Adrenal gland (tissue), 12 donors: ENCODE data around the gene PKMYT1. TPM values are rescaled to one million over a fixed set of nuclear protein-coding genes. Genes with fewer than 3 reads are reported as not detected.
A peak's percentile ranks its signal among the peaks of the same experiment; 100 is the strongest.

Experiments
- DNase-seq, 7 donors: peaks; one replicate each; pipeline ENCODE4 v3.0.0-alpha.2; 2019 to 2020
- H3K27ac ChIP-seq, 5 donors: fragments of 200-600 bp; sonication (generic) in 4 of 5; 1 replicate in 3 of 5; 2 replicates in 2 of 5; pipeline versions ENCODE4 v1.5.1 to v1.8.0; 2016 to 2020; ENCODE audit warnings: mild to moderate bottlenecking in 1 of 5
- H3K27me3 ChIP-seq: fragments of 200-600 bp; 2 replicates; pipeline ENCODE4 v1.8.0; 2021
- H3K36me3 ChIP-seq, 2 donors: fragments of 200-600 bp; replicated peaks in 1 of 2; 1 replicate in 1 of 2; 2 replicates in 1 of 2; pipeline versions ENCODE4 v1.5.1 to v1.8.0; 2018 to 2022
- H3K4me1 ChIP-seq, 2 donors: fragments of 200-600 bp; replicated peaks in 1 of 2; 1 replicate in 1 of 2; 2 replicates in 1 of 2; pipeline versions ENCODE4 v1.5.1 to v1.8.0; 2018 to 2021
- H3K4me3 ChIP-seq, 4 donors: fragments of 200-600 bp; sonication (generic) in 3 of 4; one replicate each; pipeline ENCODE4 v1.5.1; 2016 to 2018
- H3K9me3 ChIP-seq, 3 donors: fragments of 200-600 bp; sonication (generic) in 1 of 3; replicated peaks in 1 of 3; 1 replicate in 2 of 3; 2 replicates in 1 of 3; pipeline versions ENCODE4 v1.5.1 to v1.8.0; 2016 to 2021
- POLR2A ChIP-seq, 2 donors: fragments of 450-650 bp; IDR thresholded peaks; one replicate each; pipeline ENCODE4 v1.6.1; 2017; ENCODE audit warnings: antibody characterized with exemption in 2 of 2, mild to moderate bottlenecking in 2 of 2, moderate library complexity in 1 of 2
- WGBS, 4 donors: extraction: QIAGEN DNeasy Blood & Tissue Kit in 2 of 4; methylation state at CpG; one replicate each; pipeline versions ENCODE4 v1.1.5 to v1.1.7; 2013 to 2017; 5-methylcytosine and 5-hydroxymethylcytosine counted together
- intact Hi-C, 2 donors: fragments of 100-400 bp; cut with DNase I; formaldehyde crosslinking; loops; one replicate each; pipeline versions ENCODE4 v1.14.1 to v1.15.0; 2022 to 2023
- polyA plus RNA-seq, 3 donors: library from polyadenylated mRNA; stranded (reverse); fragments of 200-250 nt in 2 of 3; fragments of 350-450 nt in 1 of 3; fragmentation: Illumina TruSeq in 1 of 3; extraction: RNeasy Lipid Tissue Mini Kit (QIAGEN cat#74804) in 1 of 3; gene quantifications; one replicate each; pipeline ENCODE4 v1.2.3, GENCODE V29; 2013 to 2014
- total RNA-seq, 9 donors: library from RNA; depleted of rRNA in 4 of 9; stranded (reverse); fragments of >200 nt in 4 of 9; fragments of 120-200 nt in 1 of 9; fragmentation: NEBNext Ultra II Directional in 1 of 9; extraction: Animal tissue kit (Norgen Biotek cat#: 25700) in 1 of 9; gene quantifications; one replicate each; pipeline versions ENCODE4 v1.1.0 to v1.2.4, GENCODE V29; 2013 to 2023
- TF ChIP-seq, protein P1 (sequence below), 6 experiments: fragments of 450-650 bp in 4 of 6; fragments of 200-600 bp in 2 of 6; sonication (generic) in 1 of 6; IDR thresholded peaks; 1 replicate in 5 of 6; 2 replicates in 1 of 6; pipeline versions ENCODE4 v1.5.1 to v1.8.0; 2016 to 2021; ENCODE audit warnings: antibody characterized with exemption in 6 of 6, mild to moderate bottlenecking in 2 of 6, moderate library complexity in 1 of 6
- donor health status: healthy with polysubstance abuse.
- donor health status: Bipolar disorder and iron deficiency.
- donor health status: DM: yes; HTN: yes; CAD: no.
- donor health status: DM: no; HTN: no; CAD: no.
- donor health status: DM: no; HTN: no; CAD: no.
- donor health status: DM: yes; HTN: yes; CAD: no.

PKMYT1 gene
- total and polyA plus RNA-seq, 12 donors: 0.46 to 7.0 (median 2.9) TPM

DNA sequence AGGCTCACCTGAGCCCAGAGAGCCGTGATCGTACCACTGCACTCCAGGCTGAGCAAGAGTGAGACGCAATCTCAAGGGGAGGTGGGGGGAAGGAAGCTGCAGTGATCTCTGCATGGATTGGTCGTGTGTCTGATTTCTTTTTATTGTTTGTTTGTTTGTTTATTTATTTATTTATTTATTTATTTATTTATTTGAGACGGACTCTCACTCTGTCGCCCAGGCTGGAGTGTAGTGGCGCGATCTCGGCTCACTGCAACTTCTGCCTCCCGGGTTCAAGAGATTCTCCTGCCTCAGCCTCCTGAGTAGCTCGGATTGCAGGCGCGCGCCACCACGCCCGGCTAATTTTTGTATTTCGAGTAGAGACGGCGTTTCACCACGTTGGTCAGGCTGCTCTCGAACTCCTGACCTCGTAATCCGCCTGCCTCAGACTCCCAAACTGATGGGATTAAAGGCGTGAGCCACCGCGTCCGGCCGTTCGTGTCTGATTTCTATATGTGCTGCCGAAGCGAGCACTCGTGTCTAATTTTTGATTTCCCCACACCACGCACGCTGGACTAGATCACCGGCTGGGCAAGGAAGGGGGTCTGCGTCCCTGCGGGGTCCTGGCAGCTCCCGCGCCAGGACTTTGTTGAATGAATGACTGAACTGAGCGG lies 39.5 kb upstream of the PKMYT1 start:
- Histone ChIP-seq H3K4me3 (peak overlapping the region in 2 of 4 donors; percentile 83 to 90), H3K9me3 (no peaks in the 10 kb centered on the region), H3K27ac (peak overlapping the region in 3 of 5 donors; percentile 97 to 99 (median 99)), H3K27me3 (peaks cover 10% of the 10 kb centered on the region), H3K4me1 (peaks cover 29 to 49% of the 10 kb centered on the region in 2 donors), H3K36me3 (no peaks in the 10 kb centered on the region)
- TF ChIP-seq POLR2A (IDR thresholded peaks at IDR 0.05): no peak
- TF ChIP-seq, protein P1, sequence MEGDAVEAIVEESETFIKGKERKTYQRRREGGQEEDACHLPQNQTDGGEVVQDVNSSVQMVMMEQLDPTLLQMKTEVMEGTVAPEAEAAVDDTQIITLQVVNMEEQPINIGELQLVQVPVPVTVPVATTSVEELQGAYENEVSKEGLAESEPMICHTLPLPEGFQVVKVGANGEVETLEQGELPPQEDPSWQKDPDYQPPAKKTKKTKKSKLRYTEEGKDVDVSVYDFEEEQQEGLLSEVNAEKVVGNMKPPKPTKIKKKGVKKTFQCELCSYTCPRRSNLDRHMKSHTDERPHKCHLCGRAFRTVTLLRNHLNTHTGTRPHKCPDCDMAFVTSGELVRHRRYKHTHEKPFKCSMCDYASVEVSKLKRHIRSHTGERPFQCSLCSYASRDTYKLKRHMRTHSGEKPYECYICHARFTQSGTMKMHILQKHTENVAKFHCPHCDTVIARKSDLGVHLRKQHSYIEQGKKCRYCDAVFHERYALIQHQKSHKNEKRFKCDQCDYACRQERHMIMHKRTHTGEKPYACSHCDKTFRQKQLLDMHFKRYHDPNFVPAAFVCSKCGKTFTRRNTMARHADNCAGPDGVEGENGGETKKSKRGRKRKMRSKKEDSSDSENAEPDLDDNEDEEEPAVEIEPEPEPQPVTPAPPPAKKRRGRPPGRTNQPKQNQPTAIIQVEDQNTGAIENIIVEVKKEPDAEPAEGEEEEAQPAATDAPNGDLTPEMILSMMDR (IDR thresholded peaks at IDR 0.05): no peak
- DNase-seq: no peak
- intact Hi-C loops: no loop called here
- WGBS, 4 donors: 28 to 42% (median 34%) methylated on average over 35 to 40 of the region's 40 CpGs

- whole genome bisulfite sequencing, 4 donors: 3 to 19% (median 8%) methylated on average over 4 to 51 of the region's 52 CpGs
- no peak for DNase-seq
- H3K27me3 ChIP-seq: peaks cover 10% of the 10 kb centered on the region
Measured at GRCh38 chr16:3017794-3018506, 37.7 kb upstream of the PKMYT1 start, which contains the start of gene CLDN6. CLDN6 (minus strand) TSS chr16:3018183; CDS start chr16:3016021, 2,162 bp downstream.

GRCh38 chr16:3017344-3017743 lies 37.1 kb upstream of the PKMYT1 start:
- Histone ChIP-seq H3K36me3 (no peaks in the 10 kb centered on the region), H3K9me3 (no peaks in the 10 kb centered on the region), H3K4me3 (no peak overlapping the region), H3K27ac (no peak overlapping the region), H3K4me1 (peaks cover 17 to 30% of the 10 kb centered on the region in 2 donors), H3K27me3 (peaks cover 10% of the 10 kb centered on the region)
- WGBS, 4 donors: 59 to 89% (median 66%) methylated on average over 12 to 20 of the region's 20 CpGs
- DNase-seq: no peak
- TF ChIP-seq, protein P1 (IDR thresholded peaks at IDR 0.05): no peak
- no peak for TF ChIP-seq POLR2A (IDR thresholded peaks at IDR 0.05)
- intact Hi-C loops: no loop called here

More at GRCh38 chr16:3017794-3018506, 37.7 kb upstream of the PKMYT1 start, which contains the start of gene CLDN6:
- Histone ChIP-seq H3K36me3 (no peaks in the 10 kb centered on the region), H3K27ac (no peak within 1 kb of the TSS), H3K9me3 (no peaks in the 10 kb centered on the region), H3K4me3 (no peak within 1 kb of the TSS), H3K4me1 (peaks cover 23 to 36% of the 10 kb centered on the region in 2 donors)
- intact Hi-C loops: no loop called here
- TF ChIP-seq, protein P1 (IDR thresholded peaks at IDR 0.05): no peak
- no peak for TF ChIP-seq POLR2A (IDR thresholded peaks at IDR 0.05)

DNA sequence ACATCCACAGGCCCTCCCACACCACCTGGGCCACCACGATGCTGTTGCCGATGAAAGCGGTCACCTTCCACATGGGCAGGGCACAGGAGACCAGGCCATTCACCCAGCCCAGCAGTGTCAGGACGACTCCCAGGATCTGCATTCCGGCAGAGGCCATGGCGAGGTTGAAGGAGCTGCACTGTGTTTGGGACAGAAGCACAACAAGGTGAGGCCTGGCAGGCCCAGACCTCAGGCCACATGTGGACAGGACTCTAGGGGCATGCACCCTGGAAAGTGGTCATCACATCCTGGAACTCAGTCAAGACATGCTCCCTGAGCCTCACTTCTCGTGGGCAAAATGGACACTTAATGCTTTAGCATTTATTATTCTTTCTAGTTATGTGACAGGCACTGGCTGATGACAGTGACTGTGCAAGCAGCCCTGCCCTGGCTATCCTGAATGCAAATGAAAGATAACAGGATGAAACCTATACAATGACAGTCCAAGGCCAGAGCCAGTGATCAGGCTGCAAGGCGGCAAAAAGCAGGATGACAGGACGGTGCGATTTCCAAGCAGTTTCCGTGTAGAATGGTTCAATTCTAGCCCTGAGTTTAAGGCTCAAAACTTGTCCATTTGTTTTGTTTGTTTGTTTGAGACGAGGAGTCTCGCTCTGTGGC lies 35.7 kb upstream of the PKMYT1 start:
- no peaks in the 10 kb centered on the region for H3K36me3 ChIP-seq
- intact Hi-C loops: no loop called here
- H3K4me1 ChIP-seq: peaks cover 4 to 16% of the 10 kb centered on the region in 2 donors
- no peak for DNase-seq
- H3K9me3 ChIP-seq: no peaks in the 10 kb centered on the region
- 85 to 94% (median 89%) methylated on average over 7 to 13 of the region's 13 CpGs for WGBS, 4 donors
- H3K27ac ChIP-seq: no peak overlapping the region
- TF ChIP-seq POLR2A (IDR thresholded peaks at IDR 0.05): no peak
- TF ChIP-seq, protein P1 (IDR thresholded peaks at IDR 0.05): no peak
- H3K4me3 ChIP-seq: no peak overlapping the region
- peaks cover 10% of the 10 kb centered on the region for H3K27me3 ChIP-seq
